ENCODE results near the gene SLC38A8.

SLC38A8 gene

DNA sequence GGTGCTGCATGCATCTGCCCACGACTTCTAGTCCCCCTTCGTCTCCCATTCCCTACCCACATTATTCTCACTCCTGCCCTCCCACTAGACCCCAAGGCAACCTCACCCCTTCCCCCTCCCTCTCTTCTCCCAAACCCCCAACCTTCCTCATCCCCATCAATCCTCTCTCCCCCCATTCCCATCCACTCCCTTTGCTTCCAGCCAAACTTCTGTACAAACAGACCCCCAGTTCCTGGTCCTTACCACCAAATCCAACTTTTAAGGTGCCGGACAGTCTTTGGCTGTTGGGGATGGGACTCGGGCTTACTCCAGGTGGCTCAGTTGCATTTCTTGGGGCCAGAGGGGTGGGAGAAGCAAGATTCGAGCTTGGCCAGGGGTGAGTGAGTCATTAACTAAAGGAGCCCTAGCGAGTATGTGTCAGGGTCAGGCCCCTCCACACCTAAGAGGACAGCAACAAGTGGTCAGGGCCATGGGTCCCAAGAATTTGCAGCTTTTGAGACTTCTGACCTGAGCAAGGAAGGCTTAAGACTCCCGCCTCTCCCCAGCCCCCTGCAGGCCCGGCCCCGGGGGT lies at the start of gene SLC38A8:
Gene SLC38A8 (minus strand): TSS at position 488 of the 571 bp plus-strand sequence. CDS start 638 bp downstream, outside the sequence.
- DNase-seq = no peak

GRCh38 chr16:84091460-84091859 lies 48.9 kb upstream of the SLC38A8 start:
- no peak for DNase-seq

DNA sequence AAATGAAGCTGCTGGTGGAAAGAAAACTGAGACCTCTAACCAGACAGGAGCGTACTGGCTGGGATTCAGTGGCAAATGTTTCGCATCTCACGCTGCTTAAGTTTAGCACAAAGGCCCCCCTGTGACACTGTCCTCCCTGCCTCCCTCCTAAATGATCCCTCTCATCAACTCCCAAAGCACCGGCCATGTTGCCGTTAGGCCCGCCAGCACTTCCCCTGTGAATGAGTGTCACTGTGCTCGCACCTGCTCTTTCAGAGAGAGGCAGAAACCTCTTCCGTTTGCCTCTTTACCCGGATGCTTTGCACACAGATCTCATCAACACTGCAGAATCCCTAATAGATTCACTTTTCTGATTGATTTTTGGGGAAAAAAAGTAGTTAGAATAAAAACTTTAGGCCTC lies 47.6 kb upstream of the SLC38A8 start:
- no peak for DNase-seq

DNA sequence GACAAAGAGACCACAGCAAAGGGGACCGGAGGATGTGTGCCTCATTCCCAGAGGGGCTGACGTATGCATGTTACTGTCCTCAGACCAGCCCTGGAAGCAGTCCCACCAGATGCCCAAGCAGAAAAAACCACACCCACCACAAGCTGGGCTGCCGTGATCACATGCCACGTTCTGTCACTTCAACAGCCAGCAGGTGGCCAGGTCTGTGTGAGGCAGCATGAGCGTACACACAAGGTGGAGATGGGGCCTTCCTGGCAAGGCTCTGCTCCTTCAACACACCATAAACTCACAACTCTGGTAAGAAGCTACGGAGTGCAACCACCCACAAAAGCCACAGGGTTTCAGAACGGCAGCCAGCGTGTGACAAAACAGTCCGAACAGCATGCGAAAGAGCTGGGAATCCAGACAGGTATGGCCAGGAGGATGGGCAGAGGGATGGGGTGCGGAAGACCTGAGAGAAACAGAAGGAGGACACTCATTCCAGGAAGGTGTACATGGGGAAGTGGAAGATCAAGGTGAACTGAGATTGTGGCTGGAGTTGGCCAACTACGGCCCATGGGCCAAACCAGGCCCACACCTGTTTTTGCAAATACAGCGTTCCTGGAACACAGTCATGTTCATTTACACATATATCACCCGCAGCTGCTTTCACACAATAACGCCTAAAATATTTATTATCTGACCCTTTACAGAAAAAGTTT lies 46.2 kb upstream of the SLC38A8 start:
- peak; percentile 79 for DNase-seq

GRCh38 chr16:84087466-84088151 lies 45.0 kb upstream of the SLC38A8 start:
- peak; percentile 63 for DNase-seq

GRCh38 chr16:84087001-84087400 lies 44.4 kb upstream of the SLC38A8 start:
- DNase-seq = no peak

DNA sequence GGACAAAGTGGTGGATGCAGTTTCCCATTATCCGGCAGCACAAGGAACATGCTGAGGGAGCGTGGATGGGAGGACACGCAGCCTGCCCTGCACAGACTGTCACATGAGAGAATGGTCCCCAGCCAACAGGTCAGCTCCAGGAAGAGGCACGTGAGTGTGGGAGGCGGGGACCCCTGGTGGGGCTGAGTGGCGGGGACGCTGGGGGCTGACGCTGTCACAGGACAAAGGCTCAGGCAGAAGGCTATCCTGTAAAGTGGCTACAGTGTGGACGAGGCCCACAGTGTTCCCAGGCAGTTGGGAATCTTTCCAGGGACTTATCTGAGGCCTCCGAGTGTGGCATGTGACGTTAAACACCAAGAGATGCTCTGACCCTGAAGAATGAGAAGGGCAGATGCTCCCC lies 43.7 kb upstream of the SLC38A8 start:
- DNase-seq = no peak

GRCh38 chr16:84085773-84086172 lies 43.2 kb upstream of the SLC38A8 start:
- DNase-seq = peak; percentile 85

- no peak for DNase-seq
Measured at GRCh38 chr16:84085271-84085667, 42.7 kb upstream of the SLC38A8 start.

DNA sequence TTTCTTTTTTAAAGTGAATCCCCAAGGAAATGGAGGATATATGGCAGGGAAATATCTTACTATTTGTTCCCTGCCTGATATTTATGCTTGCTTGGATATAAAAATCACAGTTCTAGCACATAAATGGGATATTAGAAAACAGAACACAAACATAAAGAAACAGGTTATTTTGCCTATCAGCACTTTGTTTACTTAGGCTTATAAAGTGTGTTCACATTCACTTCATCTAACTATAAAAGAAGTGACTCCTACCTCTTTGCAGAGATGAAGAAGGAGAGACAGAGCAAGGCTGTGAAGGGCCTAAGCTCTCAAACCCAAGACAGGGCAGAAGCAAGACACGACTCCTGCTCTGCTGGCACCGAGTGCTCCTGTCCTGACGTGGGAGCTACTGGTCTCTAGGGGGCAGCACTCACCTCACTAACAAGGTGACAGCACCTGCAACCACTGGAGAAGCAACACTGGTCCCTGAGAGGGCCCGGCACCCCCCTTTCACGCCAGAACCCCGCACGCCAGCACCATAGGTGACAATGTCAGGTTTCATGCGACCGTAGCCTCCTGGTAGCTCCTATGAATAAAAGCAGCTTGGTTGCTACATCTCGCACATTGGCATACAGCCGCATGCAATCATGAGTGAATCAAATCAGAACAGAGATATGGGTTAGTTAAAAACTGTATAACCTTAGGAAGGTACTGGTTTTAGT lies 42.1 kb upstream of the SLC38A8 start:
- peak; percentile 84 for DNase-seq

DNA sequence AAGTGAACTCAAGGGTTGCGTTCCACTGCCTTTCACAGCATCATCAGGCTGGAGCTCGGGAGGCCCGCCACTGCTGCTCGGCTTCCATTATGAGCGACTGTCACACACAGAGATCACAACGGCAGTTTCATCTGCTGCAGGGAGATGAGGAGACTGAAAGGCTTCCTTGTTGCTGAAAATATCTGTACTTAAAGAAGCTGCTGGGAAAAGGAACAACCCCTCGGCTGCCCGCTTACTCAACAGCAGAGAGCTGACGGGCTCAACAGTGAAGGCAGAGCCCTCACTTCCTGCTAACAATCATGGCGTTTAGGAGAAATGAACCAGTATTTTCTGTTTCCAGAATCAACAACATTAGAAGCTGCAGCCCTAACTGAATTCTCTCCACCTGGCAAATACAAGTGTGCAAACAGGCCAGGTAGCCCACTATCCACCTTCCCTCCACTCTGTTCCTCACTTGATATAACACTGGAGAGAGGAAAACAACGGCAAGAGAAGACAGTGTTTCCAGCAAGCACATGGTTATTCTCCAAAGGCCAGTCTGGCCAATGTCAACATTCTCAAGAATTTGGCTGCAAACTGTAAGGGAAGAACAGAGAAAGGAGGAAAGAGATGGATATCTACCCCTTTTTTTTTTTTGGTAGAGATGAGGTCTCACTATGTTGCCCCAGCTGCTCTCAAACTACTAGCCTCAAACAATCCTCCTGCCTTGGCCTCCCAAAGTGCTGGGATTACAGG lies 40.4 kb upstream of the SLC38A8 start:
- peak; percentile 11 for DNase-seq

GRCh38 chr16:84082110-84082509 lies 39.5 kb upstream of the SLC38A8 start:
- DNase-seq = no peak

GRCh38 chr16:84081446-84081989 lies 38.9 kb upstream of the SLC38A8 start:
- DNase-seq = no peak

GRCh38 chr16:84080813-84081212 lies 38.2 kb upstream of the SLC38A8 start:
- no peak for DNase-seq

DNA sequence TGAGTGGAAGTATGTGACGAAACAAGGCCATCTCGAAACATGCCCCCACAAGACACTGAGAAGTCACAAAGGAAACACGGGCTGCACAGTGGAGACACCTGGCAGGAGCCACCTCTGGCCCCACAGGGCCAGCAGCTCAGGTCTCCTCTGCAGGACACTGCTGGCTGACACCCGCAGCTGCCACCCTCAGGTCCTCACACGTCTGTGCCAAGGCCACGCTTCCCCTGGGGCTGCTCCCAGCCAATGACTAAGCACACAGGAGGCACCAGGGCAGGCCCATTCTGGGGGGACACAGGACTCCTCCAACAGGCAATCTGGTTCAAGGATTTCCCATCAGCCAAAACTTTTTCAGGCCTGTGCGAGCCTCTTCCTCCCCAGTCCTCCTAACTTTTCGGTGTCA lies 37.8 kb upstream of the SLC38A8 start:
- DNase-seq = no peak

GRCh38 chr16:84079664-84080063 lies 37.1 kb upstream of the SLC38A8 start:
- DNase-seq = no peak

- no peak for DNase-seq
Measured at GRCh38 chr16:84075376-84075775, 32.8 kb upstream of the SLC38A8 start.

- DNase-seq = no peak
Measured at GRCh38 chr16:84074721-84075120, 32.1 kb upstream of the SLC38A8 start.

GRCh38 chr16:84072014-84072413 lies 29.4 kb upstream of the SLC38A8 start:
- no peak for DNase-seq

DNA sequence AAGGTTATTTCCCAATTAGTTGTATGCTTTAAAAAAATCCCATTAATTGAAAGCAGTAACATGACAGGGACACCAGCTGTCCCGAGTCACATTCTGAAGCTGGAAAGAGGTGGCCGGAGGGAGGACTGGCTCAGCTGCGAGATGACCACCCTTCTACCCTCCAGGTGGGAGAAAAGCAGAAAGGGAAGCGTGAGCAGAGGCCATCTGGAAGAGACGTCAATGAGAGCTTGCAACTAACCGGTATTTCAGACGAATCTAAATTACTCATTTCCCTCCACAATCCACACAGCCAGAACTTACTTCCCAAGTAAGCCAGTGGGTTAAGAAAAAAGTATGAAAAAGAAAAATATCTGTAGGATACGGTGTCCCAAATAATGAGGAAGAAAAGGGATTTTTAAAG lies 28.5 kb upstream of the SLC38A8 start:
- no peak for DNase-seq

GRCh38 chr16:84069540-84069939 lies 26.9 kb upstream of the SLC38A8 start:
- DNase-seq = no peak

DNA sequence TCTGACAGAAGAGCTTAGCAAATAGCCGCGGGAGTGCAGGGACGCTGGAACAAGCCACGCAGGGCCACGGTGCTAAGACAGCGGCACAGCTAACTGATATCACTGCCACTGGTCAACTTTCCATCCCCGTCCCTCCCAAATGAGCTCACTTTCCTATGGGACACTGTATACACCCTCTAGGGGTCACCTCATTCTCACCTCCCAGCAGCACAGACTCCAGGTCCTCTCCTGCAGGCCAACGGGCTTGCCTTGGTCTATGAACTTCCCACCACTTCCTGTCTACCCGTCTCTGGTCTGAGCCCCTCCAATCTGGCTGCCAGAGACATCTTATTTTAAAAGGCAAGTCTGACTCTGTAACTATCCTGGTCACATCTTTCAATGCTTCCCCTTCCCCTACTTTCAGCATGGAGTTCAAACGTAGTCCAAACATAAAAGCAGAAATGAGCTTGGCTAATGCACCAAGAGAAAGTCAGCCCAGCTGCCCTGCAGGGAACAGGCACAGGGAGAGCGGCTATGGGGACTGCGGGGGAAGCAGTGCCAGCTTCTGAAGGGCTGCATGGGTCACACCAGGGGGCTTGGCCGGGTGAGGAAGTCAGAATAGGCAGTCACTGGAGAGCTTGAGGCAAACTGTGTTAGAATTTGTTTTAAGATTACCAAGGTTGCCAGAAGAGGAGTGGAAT lies 26.3 kb upstream of the SLC38A8 start:
- DNase-seq = no peak

All from hematopoietic multipotent progenitor cell treated with erythropoietin and hydrocortisone succinate and interleukin-3 and kit ligand, for 4 days (in vitro differentiated cells).